Raji (cell line): ENCODE results near the gene TTLL1.

Experiments
- POLR2A ChIP-seq: IDR thresholded peaks from 2 replicates; pipeline ENCODE4 v1.6.1; 2011; ENCODE audit warnings: low read depth, low read length, control low read depth; ENCODE audit not compliant: insufficient read depth

TTLL1 gene

DNA sequence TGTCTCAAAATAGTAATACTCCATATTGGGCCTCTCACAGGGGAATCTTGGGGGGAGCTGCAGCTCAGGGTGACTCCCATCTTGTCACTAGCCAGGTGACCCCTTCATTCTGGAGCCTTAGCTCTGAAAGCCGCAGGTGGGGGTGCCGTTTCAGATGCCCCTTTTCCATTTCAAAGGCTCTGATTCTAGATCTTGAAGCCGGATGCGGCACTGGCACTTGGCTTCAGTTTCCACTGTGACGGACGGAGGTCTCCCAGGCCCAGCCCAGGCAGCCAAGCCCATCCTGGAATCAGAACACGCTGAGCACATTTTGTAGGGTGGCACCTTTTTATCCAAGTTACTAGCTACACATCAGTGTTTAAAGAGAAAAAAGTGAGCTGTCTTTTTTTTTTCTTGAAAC lies 27.7 kb upstream of the TTLL1 start:
- no peak for TF ChIP-seq POLR2A

DNA sequence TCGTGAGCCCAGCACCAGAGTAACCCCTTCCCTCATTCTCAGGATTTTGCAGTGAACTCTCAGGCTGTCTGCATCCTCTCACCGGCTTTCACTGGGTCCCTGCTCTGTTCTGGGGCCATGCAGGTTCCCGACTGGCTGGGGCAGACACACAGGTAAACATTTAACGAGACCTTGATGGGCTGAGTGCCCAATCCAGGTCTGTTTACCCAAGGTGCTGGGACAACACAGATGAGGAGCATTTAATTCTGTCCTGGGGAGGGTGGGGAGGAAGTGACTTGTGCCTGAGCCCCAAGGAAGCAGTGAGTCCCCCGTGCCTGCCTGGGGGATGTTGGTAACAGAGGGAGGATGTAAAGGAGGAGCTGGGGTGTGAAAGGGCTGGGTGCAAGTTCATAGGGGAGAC lies 25.8 kb upstream of the TTLL1 start:
- TF ChIP-seq POLR2A = no peak

DNA sequence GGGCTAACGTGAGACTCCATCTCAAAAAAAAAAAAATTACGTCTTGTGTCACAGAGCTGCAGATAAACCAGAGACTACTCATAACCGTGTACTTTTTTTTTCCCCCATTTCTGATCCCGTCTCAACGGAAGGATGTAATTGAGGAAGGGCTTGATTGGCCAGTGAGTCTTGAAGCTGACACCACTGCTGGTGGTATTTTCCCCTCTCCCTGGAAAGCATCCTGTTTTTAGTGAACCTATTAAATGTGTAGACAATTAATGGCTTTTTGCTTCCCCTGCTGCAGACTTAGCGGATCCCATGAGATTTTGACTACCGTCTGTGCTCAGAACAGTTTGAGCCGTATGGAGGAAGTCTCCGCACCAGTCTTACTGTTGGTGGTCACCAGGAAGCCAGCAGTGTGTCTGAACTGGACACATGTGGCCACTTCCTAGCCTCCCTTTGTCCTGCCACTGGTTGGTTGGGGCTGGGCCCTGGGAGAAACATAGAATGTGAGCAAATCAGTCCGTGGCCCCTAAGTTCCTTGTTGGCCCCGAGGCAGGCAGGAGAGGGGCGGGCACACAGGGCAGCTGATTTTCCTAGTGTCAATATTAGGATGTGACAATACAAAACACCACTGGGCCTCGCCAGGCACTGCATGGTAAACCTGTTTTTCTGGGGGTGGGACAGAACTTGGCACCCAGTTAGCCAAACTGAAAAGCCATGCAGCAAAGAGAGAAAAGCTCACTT lies 24.5 kb upstream of the TTLL1 start:
- TF ChIP-seq POLR2A = no peak

DNA sequence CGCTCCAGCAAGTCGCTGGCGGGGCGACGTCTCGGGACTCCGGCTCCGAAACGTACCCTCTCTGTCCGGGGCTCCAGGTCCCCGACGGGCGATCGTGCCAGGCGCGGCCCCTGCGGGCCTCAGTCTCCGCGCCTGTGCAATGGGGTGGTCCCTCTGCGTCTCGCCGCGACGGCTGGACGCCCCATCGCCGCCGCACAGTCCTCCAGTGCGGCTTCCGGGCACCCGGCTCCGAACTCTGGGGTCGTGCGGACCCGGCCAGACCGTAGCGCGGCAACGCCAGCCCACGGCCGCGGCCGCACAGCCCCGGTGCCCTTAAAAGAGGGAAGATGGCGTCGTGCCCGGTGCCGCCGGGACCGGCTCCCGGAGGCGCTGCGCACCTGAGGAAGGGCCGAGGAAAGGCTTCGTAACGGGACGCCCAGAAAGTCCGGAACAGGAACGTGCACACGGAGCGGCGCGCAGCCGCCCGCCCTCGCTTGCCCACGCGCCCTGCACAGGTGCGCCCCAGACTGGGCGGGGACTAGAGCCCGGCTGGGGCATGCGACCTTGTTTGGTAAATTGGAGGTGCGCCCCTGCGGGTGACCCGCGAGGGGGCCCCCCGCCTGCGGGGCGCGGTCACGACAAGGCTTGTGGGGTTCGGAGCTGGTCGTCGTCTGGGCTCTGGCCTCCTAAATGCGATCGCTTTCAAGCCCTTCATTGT lies 21.9 kb upstream of the TTLL1 start:
- no peak for TF ChIP-seq POLR2A

DNA sequence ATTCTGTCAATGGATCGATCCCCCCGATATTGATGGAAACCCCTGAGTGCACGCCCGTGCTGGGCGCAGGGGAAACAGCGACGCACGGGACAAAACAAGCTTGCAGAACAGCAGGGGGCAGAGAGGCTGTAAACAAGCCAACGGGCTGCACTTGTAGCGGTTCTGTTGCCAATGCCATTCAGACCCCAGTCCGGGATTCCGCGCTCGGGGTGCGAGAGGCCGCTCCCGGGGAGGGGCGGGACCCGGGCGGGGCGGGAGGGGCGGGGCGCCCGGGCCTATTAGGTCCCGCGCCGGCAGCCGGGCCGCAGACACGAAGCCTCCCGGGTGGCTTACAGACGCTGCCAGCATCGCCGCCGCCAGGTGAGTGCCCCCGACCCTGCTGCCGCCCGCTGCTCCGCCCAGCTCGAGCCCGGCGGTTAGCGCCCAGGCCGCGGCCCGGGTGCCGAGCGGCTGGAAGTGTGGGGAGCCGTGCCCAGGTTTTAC lies 21.3 kb upstream of the TTLL1 start, which contains the start of gene BIK:
Gene BIK (plus strand): TSS at position 307 of the 483 bp plus-strand sequence. CDS start 13,273 bp downstream, outside the sequence.
- peak; percentile 81 for TF ChIP-seq POLR2A

DNA sequence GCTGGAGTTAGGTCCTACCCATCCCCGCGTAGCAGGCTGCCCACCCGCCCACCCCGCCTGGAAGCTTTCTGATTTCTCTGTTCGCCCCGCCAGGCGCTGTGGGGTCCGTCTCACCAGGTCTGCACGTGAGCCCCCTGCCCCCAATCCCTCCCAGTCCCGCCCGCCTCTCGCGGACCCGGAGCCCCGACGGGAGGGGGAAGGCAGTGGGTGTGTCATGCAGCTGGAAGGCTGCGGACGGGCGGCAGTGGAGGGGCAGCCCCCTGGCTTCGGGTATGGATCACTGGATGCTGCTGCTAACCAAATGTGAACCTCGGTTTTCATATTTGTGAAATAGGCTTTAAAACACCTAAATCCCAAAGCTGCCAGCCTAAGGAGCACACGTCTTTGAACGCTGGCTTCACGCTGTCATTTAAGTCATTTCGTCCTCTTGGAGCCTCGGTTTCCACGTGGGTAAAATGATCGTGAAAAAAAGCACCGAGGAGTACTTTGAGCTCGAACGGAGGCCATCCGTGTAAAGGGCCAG lies 20.8 kb upstream of the TTLL1 start:
- no peak for TF ChIP-seq POLR2A

DNA sequence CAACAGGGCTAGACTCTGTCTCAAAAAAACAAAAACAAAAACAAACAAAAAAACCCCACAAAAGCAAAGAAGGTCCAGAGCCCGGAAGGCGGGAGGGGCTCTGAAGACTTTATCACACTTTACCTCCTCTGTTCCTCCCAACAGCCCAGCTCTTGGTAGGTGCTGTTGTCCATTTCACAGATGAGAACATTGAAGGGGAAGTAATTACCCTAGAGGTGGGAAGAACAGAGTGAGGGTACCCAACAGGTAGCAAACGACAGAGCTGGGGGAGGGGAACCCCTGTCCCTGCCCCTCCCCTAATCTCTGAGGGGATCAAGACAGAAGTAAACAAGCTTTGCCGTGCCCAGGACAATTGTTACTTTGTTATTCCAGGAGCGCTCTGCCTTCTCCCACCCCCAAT lies 20.3 kb upstream of the TTLL1 start:
- no peak for TF ChIP-seq POLR2A

DNA sequence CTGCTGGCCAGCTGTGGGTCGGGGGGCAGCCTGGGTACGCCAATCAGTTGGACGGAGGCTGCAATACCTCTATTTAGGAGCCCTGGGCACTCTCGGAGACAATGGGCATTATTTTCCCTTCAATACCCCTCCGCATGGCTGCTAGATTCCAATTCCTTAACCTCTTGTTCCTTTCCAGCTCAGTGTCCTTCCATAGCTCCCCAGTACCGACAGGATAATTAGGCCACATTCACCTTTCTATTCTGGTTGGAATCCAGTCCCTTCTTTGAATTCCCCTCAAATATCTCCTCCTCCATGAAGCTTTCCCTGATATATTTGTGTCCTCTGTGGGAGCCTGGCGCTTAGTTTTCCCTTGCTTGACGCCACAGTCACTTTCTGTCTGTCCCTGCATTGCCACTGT lies 17.1 kb upstream of the TTLL1 start:
- no peak for TF ChIP-seq POLR2A

DNA sequence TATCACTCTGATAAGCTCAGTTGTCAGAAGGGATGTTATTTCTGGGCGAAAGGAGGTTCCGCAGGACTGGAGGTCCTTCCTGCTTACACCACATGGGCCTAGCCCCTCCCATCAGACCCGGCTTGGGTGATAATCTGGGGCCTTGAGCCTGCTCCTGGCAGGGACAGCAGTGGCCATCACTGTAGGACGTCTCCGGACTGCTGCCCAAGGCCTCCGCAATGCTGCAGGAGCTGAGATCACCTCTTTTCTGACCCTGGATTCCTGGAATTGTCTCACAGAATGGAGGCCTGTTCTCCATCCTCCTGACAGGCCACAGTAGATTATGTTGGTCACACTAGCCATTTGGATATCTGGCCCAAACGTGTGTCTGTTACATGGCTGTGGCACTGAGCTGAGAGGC lies 12.1 kb upstream of the TTLL1 start:
- no peak for TF ChIP-seq POLR2A

DNA sequence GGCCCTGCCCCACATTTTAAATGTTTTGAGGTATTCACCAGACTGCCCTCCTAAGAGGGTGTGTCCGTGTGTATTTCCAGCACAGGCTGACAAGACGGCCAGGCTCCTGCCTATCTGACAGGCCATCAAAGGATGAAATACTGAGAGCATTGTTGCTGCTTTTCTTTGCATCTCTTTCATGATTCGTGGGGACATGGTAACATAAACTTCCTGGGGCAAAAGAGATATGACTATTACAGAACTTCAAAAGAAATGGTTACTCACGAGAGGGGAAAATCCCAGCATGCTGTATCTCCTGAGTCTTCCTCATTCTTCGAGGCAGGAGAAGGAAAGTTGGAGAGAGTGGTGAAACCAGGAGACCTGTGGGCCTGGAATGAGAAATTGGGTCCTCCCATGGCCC lies 11.0 kb upstream of the TTLL1 start:
- no peak for TF ChIP-seq POLR2A

DNA sequence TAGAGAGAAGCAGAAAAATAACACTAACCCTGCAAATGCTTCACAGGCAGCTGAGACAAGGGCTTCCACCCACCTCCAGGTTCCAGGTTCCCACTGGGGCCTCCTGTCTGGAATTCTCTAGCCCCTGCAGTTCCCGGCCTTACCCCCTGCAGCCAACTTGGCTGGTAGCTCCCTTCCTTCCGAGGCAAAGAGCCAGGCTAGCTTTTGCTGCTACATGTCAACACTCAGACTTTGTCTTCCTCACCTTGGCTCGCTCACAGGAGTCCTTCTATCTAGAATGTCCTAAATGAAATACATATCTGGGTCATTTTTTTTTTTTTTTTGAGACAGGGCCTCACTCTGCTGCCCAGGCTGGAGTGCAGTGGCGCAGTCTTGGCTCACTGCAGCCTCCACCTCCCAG lies 9.9 kb upstream of the TTLL1 start:
- no peak for TF ChIP-seq POLR2A

DNA sequence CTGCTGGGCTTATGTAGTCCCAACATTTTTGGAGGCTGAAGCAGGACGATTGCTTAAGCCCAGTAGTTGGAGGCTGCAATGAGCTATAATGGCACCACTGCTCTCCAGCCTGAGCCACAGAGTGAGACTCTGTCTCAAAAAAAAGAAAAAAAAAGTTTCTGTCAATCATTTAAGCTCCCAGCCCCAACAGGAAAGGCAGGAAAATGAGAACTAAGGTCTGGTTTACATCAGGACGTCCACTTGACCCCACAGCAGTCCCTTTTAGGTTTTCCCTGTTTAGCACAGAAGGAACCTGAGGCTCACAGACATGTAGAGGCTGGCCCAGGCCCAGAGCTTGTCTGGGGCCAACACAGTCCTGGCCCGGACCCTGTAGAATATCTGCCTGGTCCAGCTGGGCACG lies 9.2 kb upstream of the TTLL1 start:
- TF ChIP-seq POLR2A = no peak

DNA sequence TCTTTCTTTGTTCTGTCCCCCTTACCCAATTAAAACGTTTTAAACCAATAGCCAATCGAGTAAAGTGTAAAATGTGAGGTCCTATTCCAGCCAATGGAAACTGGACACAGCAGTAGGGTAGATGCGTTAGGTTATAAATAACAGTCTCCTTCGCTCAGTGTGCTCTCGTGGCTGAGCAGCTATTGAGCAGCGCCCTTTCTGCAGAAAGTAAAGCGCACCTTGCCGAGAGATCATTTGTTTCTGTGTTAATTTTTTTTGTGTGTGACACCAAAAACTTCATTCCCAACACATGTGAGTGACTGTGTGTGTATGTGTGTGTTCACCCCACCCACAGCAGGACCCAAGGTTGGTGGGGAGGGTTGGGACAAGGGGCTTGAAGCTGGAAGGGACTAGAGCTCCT lies 7.2 kb upstream of the TTLL1 start:
- TF ChIP-seq POLR2A = no peak

DNA sequence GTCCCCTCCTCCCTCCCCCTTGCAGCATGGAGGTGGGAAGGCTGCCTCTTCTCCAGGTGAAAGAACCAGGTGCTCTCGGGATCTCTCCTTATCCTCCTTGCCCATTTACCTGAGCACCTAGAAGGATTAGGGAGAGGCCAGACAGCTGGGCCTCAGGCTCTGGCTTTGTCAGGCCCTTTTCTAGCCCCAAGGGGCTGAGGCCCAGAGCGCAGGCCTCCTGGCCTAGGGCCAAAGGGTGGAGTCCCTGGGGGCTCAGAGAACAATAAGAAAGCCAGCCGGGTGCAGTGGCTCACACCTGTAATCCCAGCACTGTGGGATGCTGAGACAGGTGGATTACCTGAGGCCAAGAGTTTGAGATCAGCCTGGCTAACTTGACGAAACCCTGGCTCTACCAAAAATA lies 5.4 kb upstream of the TTLL1 start:
- no peak for TF ChIP-seq POLR2A

DNA sequence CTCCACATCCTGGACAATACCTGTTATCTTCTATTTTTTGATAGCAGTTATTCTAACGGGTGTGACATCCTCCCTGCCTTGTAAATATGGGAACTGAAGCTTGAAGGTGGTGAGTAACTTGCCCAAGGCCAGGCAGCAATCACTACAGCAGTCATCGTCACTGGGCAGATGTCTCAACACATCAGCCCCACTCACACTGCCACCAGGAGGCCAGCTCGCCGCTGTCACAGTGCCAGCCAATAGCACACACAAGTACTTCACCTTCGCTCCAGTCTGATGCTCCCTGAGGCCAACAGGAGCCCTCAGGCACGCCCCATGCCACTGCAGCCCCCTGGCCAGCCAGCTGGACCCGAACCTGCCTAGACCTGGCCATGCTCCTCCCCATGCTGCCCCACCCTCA lies 4.9 kb upstream of the TTLL1 start:
- TF ChIP-seq POLR2A = no peak

DNA sequence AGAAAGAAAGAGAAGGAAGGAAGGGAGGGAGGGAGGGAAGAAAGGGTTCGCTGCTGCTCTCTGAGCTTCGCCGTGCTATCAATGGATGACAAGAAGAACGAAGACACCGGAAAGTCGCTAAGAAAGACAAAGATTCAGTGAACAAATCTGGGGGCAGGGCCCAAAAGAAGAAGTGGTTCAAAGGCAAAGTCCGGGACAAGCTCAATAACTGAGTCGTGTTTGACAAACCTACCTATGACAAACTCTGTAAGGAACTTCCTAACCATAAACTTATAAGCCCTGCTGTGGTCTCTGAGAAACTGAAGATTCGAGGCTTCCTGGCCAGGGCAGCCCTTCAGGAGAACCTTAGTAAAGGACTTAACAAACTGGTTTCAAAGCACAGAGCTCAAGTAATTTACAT lies 2.9 kb upstream of the TTLL1 start:
- TF ChIP-seq POLR2A = no peak
